Suprapubic skin (tissue), 4 donors: ENCODE results near the gene ERO1B. TPM values are rescaled to one million over a fixed set of nuclear protein-coding genes. Genes with fewer than 3 reads are reported as not detected.

Experiments used
- DNase-seq, 2 donors: peaks; one replicate each; pipeline ENCODE4 v3.0.0-alpha.2; 2019; ENCODE audit warnings: low spot score in 2 of 2
- H3K27ac ChIP-seq: fragments of 200-600 bp; sonication (generic); one replicate; pipeline ENCODE4 v1.5.1; 2019
- H3K27me3 ChIP-seq: fragments of 200-600 bp; sonication (generic); one replicate; pipeline ENCODE4 v1.5.1; 2019
- H3K36me3 ChIP-seq: fragments of 200-600 bp; sonication (generic); one replicate; pipeline ENCODE4 v1.5.1; 2019
- H3K4me1 ChIP-seq: fragments of 200-600 bp; sonication (generic); one replicate; pipeline ENCODE4 v1.5.1; 2019
- H3K4me3 ChIP-seq: fragments of 200-600 bp; sonication (generic); one replicate; pipeline ENCODE4 v1.5.1; 2019; ENCODE audit warnings: mild to moderate bottlenecking
- H3K9me3 ChIP-seq: fragments of 200-600 bp; sonication (generic); one replicate; pipeline ENCODE4 v1.5.1; 2019
- CTCF ChIP-seq, 2 donors: fragments of 200-600 bp in 1 of 2; fragments of 450-650 bp in 1 of 2; sonication (generic) in 1 of 2; IDR thresholded peaks; one replicate each; pipeline ENCODE4 v1.5.1; 2016 to 2019; ENCODE audit warnings: antibody characterized with exemption in 2 of 2, mild to moderate bottlenecking in 1 of 2, moderate library complexity in 1 of 2
- EP300 ChIP-seq: sonication (generic); formaldehyde crosslinking; IDR thresholded peaks from one replicate; pipeline ENCODE4 v1.6.1; 2017; ENCODE audit warnings: antibody characterized with exemption
- POLR2A ChIP-seq, 2 donors: fragments of 450-650 bp; IDR thresholded peaks; one replicate each; pipeline ENCODE4 v1.6.1; 2017; ENCODE audit warnings: antibody characterized with exemption in 2 of 2, mild to moderate bottlenecking in 2 of 2, moderate library complexity in 2 of 2
- POLR2AphosphoS5 ChIP-seq, 3 donors: sonication (generic); formaldehyde crosslinking; IDR thresholded peaks; one replicate each; pipeline ENCODE4 v1.6.1; 2017; ENCODE audit warnings: antibody characterized with exemption in 3 of 3
- WGBS: methylation state at CpG from one replicate; pipeline ENCODE4 v1.1.5; 2018; 5-methylcytosine and 5-hydroxymethylcytosine counted together
- total RNA-seq, 4 donors: library from RNA; depleted of rRNA; stranded (reverse); fragments of >200 nt; gene quantifications; one replicate each; pipeline ENCODE4 v1.1.0, GENCODE V29; 2016

ERO1B gene
- total RNA-seq, 4 donors from 2014 or later: 2.9 to 11.7 (median 4.2) TPM

GRCh38 chr1:236307435-236307834 is 25.7 kb upstream of the ERO1B start:
- Histone ChIP-seq H3K9me3 (no peaks in the 10 kb centered on the region), H3K4me1 (no peaks in the 10 kb centered on the region), H3K27me3 (no peaks in the 10 kb centered on the region), H3K27ac (no peak overlapping the region), H3K4me3 (no peak overlapping the region), H3K36me3 (no peaks in the 10 kb centered on the region)
- no peak for DNase-seq
- 72% methylated on average over 6 of the region's 6 CpGs for WGBS
- TF ChIP-seq EP300 (no peak), POLR2AphosphoS5 (IDR thresholded peaks at IDR 0.05) (no peak), POLR2A (IDR thresholded peaks at IDR 0.05) (no peak), CTCF (IDR thresholded peaks at IDR 0.05) (no peak)

GRCh38 chr1:236304682-236305081 is 22.9 kb upstream of the ERO1B start:
- Histone ChIP-seq H3K4me3 (no peak overlapping the region), H3K36me3 (no peaks in the 10 kb centered on the region), H3K27me3 (no peaks in the 10 kb centered on the region), H3K27ac (no peak overlapping the region), H3K4me1 (no peaks in the 10 kb centered on the region), H3K9me3 (no peaks in the 10 kb centered on the region)
- no peak for TF ChIP-seq EP300
- TF ChIP-seq POLR2A (IDR thresholded peaks at IDR 0.05): no peak
- TF ChIP-seq CTCF (IDR thresholded peaks at IDR 0.05): no peak
- no peak for TF ChIP-seq POLR2AphosphoS5 (IDR thresholded peaks at IDR 0.05)
- 87% methylated on average over 4 of the region's 4 CpGs for WGBS
- no peak for DNase-seq

- H3K36me3 ChIP-seq: no peaks in the 10 kb centered on the region
- H3K27me3 ChIP-seq: no peaks in the 10 kb centered on the region
- H3K4me3 ChIP-seq: no peak overlapping the region
- TF ChIP-seq EP300 (no peak), POLR2A (IDR thresholded peaks at IDR 0.05) (no peak), CTCF (IDR thresholded peaks at IDR 0.05) (no peak), POLR2AphosphoS5 (IDR thresholded peaks at IDR 0.05) (no peak)
- H3K27ac ChIP-seq: no peak overlapping the region
- H3K9me3 ChIP-seq: no peaks in the 10 kb centered on the region
- H3K4me1 ChIP-seq: no peaks in the 10 kb centered on the region
- no peak for DNase-seq
- WGBS: 59% methylated on average over 4 of the region's 4 CpGs
These were observed 21.9 kb upstream of the ERO1B start for GRCh38 chr1:236303675-236304074.

- WGBS: 90% methylated on average over 2 of the region's 2 CpGs
- Histone ChIP-seq H3K9me3 (no peaks in the 10 kb centered on the region), H3K4me3 (no peak overlapping the region), H3K27me3 (no peaks in the 10 kb centered on the region), H3K4me1 (no peaks in the 10 kb centered on the region), H3K27ac (no peak overlapping the region), H3K36me3 (no peaks in the 10 kb centered on the region)
- TF ChIP-seq CTCF (IDR thresholded peaks at IDR 0.05): no peak
- no peak for DNase-seq
These were observed 21.2 kb upstream of the ERO1B start for GRCh38 chr1:236302941-236303340.

GRCh38 chr1:236301958-236302335 is 20.2 kb upstream of the ERO1B start:
- Histone ChIP-seq H3K27ac (no peak overlapping the region), H3K27me3 (no peaks in the 10 kb centered on the region), H3K4me1 (no peaks in the 10 kb centered on the region), H3K36me3 (no peaks in the 10 kb centered on the region), H3K9me3 (no peaks in the 10 kb centered on the region), H3K4me3 (no peak overlapping the region)
- no peak for DNase-seq
- TF ChIP-seq POLR2A (IDR thresholded peaks at IDR 0.05) (no peak), CTCF (IDR thresholded peaks at IDR 0.05) (no peak), POLR2AphosphoS5 (IDR thresholded peaks at IDR 0.05) (no peak), EP300 (no peak)
- WGBS: 25% methylated on average over 2 of the region's 2 CpGs
